ENCODE data around the gene SPTBN5. TPM values are rescaled to one million over a fixed set of nuclear protein-coding genes. Genes with fewer than 3 reads are reported as not detected.

SPTBN5 gene
- total and polyA plus RNA-seq, 10 of the 15 experiments (the other 5 are each of a cell fraction or from before 2014, with no cell fraction given): under 0.01 to 0.18 (median 0.04) TPM; not detected in 4

DNA sequence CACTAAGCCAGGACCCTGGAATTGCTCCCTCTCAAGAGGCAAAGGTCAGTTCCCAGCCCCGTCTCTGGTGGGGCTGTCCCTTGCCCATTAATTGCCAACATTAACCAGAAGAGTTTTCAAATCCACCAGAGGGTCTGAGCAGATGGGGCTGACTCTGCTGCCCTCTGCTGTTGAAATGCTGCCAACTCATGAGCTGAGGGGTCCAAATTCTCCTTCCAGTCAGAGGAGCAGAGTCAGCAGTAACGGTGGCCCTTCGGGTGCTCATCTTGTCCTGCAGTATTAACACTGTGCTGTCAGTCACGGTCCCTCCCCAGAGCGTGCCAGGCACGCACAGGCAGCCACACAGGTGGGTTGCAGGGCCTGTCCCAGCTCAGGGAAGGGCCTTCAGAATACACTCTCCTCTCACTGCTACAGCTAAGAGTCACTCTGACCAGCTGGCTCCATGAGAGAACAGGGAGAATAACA, 10.7 kb upstream of the SPTBN5 start (continued):
- TF ChIP-seq JUND (IDR thresholded peaks at IDR 0.05; ENCODE audit: low read depth, low read length) (no peak), JUNB (IDR thresholded peaks at IDR 0.05) (no peak), EP300 (IDR thresholded peaks at IDR 0.05; ENCODE audit: borderline replicate concordance in 1 of 2, control insufficient read depth in 1 of 2, low read depth in 2 of 2, low read length in 2 of 2) (no peak), RCOR1 (conservative IDR thresholded peaks at IDR 0.05; ENCODE audit: low read depth, low read length) (no peak), NFYA (IDR thresholded peaks at IDR 0.05; ENCODE audit: borderline replicate concordance, low read depth, low read length) (no peak), LARP7 (IDR thresholded peaks at IDR 0.05) (no peak), RBBP5 (conservative IDR thresholded peaks at IDR 0.05) (no peak), FOS (IDR thresholded peaks at IDR 0.05; ENCODE audit: borderline replicate concordance, extremely low read depth, insufficient read length) (no peak), RUNX3 (IDR thresholded peaks at IDR 0.05; ENCODE audit: low read length) (peak; percentile 61), ZNF384 (IDR thresholded peaks at IDR 0.05; ENCODE audit: borderline replicate concordance, low read depth, low read length) (no peak), SP1 (IDR thresholded peaks at IDR 0.05; ENCODE audit: low read depth, low read length) (no peak), MTA2 (IDR thresholded peaks at IDR 0.05; ENCODE audit: low read depth) (peak; percentile 30; the same call in 1 of the 2 replicates), HDGF (IDR thresholded peaks at IDR 0.05) (no peak), POLR2A (IDR thresholded peaks at IDR 0.05; ENCODE audit: low read depth, low read length) (no peak; the same call in none of the 2 replicates), NFIC (IDR thresholded peaks at IDR 0.05; ENCODE audit: low read depth, low read length) (no peak), IKZF2 (IDR thresholded peaks at IDR 0.05) (no peak), MLLT1 (IDR thresholded peaks at IDR 0.05) (no peak), BCL11A (IDR thresholded peaks at IDR 0.05; ENCODE audit: low read depth, low read length) (no peak), BRCA1 (IDR thresholded peaks at IDR 0.05; ENCODE audit: low read depth, low read length) (no peak), CHD4 (IDR thresholded peaks at IDR 0.05) (no peak), ZBED1 (IDR thresholded peaks at IDR 0.05; ENCODE audit: borderline replicate concordance) (no peak), NFXL1 (IDR thresholded peaks at IDR 0.05; ENCODE audit: borderline replicate concordance) (no peak), ATF7 (IDR thresholded peaks at IDR 0.05; ENCODE audit: low read depth) (no peak)
- TF ChIP-seq, protein P1, sequence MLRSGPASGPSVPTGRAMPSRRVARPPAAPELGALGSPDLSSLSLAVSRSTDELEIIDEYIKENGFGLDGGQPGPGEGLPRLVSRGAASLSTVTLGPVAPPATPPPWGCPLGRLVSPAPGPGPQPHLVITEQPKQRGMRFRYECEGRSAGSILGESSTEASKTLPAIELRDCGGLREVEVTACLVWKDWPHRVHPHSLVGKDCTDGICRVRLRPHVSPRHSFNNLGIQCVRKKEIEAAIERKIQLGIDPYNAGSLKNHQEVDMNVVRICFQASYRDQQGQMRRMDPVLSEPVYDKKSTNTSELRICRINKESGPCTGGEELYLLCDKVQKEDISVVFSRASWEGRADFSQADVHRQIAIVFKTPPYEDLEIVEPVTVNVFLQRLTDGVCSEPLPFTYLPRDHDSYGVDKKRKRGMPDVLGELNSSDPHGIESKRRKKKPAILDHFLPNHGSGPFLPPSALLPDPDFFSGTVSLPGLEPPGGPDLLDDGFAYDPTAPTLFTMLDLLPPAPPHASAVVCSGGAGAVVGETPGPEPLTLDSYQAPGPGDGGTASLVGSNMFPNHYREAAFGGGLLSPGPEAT (IDR thresholded peaks at IDR 0.05; ENCODE audit: low read depth): no peak
- TF ChIP-seq, protein P2, sequence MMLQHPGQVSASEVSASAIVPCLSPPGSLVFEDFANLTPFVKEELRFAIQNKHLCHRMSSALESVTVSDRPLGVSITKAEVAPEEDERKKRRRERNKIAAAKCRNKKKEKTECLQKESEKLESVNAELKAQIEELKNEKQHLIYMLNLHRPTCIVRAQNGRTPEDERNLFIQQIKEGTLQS (IDR thresholded peaks at IDR 0.05; ENCODE audit: borderline replicate concordance, extremely low read depth, low read depth, low read length): no peak
- TF ChIP-seq, protein P3, sequence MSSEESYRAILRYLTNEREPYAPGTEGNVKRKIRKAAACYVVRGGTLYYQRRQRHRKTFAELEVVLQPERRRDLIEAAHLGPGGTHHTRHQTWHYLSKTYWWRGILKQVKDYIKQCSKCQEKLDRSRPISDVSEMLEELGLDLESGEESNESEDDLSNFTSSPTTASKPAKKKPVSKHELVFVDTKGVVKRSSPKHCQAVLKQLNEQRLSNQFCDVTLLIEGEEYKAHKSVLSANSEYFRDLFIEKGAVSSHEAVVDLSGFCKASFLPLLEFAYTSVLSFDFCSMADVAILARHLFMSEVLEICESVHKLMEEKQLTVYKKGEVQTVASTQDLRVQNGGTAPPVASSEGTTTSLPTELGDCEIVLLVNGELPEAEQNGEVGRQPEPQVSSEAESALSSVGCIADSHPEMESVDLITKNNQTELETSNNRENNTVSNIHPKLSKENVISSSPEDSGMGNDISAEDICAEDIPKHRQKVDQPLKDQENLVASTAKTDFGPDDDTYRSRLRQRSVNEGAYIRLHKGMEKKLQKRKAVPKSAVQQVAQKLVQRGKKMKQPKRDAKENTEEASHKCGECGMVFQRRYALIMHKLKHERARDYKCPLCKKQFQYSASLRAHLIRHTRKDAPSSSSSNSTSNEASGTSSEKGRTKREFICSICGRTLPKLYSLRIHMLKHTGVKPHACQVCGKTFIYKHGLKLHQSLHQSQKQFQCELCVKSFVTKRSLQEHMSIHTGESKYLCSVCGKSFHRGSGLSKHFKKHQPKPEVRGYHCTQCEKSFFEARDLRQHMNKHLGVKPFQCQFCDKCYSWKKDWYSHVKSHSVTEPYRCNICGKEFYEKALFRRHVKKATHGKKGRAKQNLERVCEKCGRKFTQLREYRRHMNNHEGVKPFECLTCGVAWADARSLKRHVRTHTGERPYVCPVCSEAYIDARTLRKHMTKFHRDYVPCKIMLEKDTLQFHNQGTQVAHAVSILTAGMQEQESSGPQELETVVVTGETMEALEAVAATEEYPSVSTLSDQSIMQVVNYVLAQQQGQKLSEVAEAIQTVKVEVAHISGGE (CRISPR knock-in tag; IDR thresholded peaks at IDR 0.05): no peak

All from GM12878 (cell line).